ENCODE data around the gene CCDC12. TPM values are rescaled to one million over a fixed set of nuclear protein-coding genes. Genes with fewer than 3 reads are reported as not detected.

Gene CCDC12
- total and polyA plus RNA-seq, 12 donors: 28.8 to 137 (median 34.2) TPM

GRCh38 chr3:46907271-46907670 is 69.3 kb downstream of the CCDC12 start:
- Histone ChIP-seq H3K27ac (no peak overlapping the region), H3K4me3 (no peak overlapping the region), H3K9me3 (no peaks in the 10 kb centered on the region), H3K27me3 (no peaks in the 10 kb centered on the region), H3K36me3 (no peaks in the 10 kb centered on the region), H3K4me1 (peaks cover 9 to 25% (median 19%) of the 10 kb centered on the region in 9 donors)
- TF ChIP-seq, protein P1, sequence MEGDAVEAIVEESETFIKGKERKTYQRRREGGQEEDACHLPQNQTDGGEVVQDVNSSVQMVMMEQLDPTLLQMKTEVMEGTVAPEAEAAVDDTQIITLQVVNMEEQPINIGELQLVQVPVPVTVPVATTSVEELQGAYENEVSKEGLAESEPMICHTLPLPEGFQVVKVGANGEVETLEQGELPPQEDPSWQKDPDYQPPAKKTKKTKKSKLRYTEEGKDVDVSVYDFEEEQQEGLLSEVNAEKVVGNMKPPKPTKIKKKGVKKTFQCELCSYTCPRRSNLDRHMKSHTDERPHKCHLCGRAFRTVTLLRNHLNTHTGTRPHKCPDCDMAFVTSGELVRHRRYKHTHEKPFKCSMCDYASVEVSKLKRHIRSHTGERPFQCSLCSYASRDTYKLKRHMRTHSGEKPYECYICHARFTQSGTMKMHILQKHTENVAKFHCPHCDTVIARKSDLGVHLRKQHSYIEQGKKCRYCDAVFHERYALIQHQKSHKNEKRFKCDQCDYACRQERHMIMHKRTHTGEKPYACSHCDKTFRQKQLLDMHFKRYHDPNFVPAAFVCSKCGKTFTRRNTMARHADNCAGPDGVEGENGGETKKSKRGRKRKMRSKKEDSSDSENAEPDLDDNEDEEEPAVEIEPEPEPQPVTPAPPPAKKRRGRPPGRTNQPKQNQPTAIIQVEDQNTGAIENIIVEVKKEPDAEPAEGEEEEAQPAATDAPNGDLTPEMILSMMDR (IDR thresholded peaks at IDR 0.05): no peak
- ATAC-seq (no peak), DNase-seq (no peak)
- intact Hi-C loops (cut with DNase I): loop anchor here in 9 of 10 donors (5.0 kb wide), 3 partner anchors 40 to 200 kb away; no protein-coding TSS in a partner anchor
- WGBS, 2 donors: 83 to 87% methylated on average over 12 of the region's 12 CpGs

GRCh38 chr3:46906471-46907058 is 70.0 kb downstream of the CCDC12 start:
- no peak for DNase-seq
- ATAC-seq: no peak
- Histone ChIP-seq H3K4me3 (no peak overlapping the region), H3K27ac (no peak overlapping the region), H3K9me3 (no peaks in the 10 kb centered on the region), H3K27me3 (no peaks in the 10 kb centered on the region), H3K4me1 (peaks cover 9 to 25% (median 19%) of the 10 kb centered on the region in 9 donors), H3K36me3 (no peaks in the 10 kb centered on the region)
- 77 to 82% methylated on average over 4 of the region's 4 CpGs for WGBS, 2 donors
- TF ChIP-seq, protein P1 (IDR thresholded peaks at IDR 0.05): no peak
- intact Hi-C loops (cut with DNase I): loop anchor here in 9 of 10 donors (5.0 kb wide), 3 partner anchors 39 to 199 kb away; no protein-coding TSS in a partner anchor

DNA sequence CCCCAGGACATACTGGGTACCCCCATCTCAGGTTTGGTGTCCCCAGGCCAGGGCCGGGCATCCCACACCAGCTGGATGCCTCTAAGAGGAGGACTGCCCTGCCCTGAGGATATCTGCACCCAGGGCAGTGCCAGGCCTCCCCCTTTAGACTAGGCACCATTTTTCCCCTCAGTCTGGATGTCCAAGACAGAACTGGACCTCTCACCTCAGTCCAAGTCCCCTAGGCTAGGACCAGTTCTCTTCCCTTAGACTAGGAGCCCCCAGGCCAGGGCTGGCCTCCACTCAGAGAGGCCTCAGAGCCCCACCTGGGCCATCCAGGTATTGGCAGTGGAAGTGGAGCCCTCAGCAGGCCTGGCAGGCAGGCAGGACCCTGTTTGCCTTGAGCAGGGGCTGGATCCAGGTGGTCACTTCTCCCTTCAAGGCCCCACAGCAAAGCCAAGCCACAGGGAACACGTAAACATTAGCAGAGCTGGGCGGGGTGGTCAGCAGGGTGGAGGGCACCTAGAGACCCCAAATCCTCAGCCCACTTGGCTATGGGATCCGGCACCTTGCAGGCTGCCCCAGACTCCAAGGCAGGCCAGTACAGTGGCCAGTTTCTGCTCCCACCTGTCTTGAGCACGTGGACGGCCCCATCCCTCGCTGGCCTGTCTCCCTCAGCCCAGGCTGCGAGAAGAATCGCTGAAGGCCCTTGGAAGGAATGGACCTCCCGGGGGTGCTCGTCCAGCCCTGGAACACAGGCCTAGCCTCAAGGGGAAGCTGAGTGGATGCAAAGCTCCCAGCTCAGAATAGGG is 70.7 kb downstream of the CCDC12 start:
- H3K36me3 ChIP-seq: no peaks in the 10 kb centered on the region
- H3K4me3 ChIP-seq: no peak overlapping the region
- intact Hi-C loops (cut with DNase I): loop anchor here in 9 of 10 donors (5.0 kb wide), 3 partner anchors 39 to 199 kb away; no protein-coding TSS in a partner anchor
- no peaks in the 10 kb centered on the region for H3K9me3 ChIP-seq
- TF ChIP-seq, protein P1 (IDR thresholded peaks at IDR 0.05): no peak
- no peak for DNase-seq
- 83 to 87% methylated on average over 11 of the region's 11 CpGs for WGBS, 2 donors
- no peak overlapping the region for H3K27ac ChIP-seq
- ATAC-seq: no peak
- no peaks in the 10 kb centered on the region for H3K27me3 ChIP-seq
- H3K4me1 ChIP-seq: peaks cover 9 to 25% (median 19%) of the 10 kb centered on the region in 9 donors

DNA sequence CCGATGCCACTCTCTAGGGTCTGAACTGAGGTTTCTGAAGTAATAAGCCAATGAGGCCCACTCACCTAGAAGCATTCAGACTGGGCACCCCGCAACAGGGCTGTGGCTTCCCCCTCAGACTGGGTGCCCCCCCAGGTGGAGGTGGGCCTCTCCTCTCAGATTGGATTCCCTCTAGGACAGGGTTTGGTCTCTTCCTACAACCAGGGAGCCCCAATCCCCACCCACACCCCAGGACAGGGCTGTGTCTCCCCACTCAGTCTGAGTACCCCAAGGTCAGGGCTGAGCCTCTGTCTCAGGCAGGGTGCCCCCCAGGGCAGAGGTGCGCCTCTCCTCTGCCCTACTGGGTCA is 71.4 kb downstream of the CCDC12 start:
- no peaks in the 10 kb centered on the region for H3K9me3 ChIP-seq
- H3K27me3 ChIP-seq: no peaks in the 10 kb centered on the region
- H3K36me3 ChIP-seq: no peaks in the 10 kb centered on the region
- WGBS, 2 donors: 92 to 93% methylated on average over 3 of the region's 3 CpGs
- intact Hi-C loops (cut with DNase I): loop anchor here in 9 of 10 donors (5.0 kb wide), 3 partner anchors 38 to 198 kb away; no protein-coding TSS in a partner anchor
- TF ChIP-seq, protein P1 (IDR thresholded peaks at IDR 0.05): no peak
- no peak overlapping the region for H3K27ac ChIP-seq
- peaks cover 9 to 25% (median 19%) of the 10 kb centered on the region in 9 donors for H3K4me1 ChIP-seq
- ATAC-seq (no peak), DNase-seq (no peak)
- no peak overlapping the region for H3K4me3 ChIP-seq
